ENCODE measurements around the gene CNOT4. TPM values are rescaled to one million over a fixed set of nuclear protein-coding genes. Genes with fewer than 3 reads are reported as not detected.

Gene CNOT4
- total and polyA plus RNA-seq, 2 of the 13 experiments (the other 11 are each of a cell fraction or from before 2014, with no cell fraction given), result 7.4 to 8.4 TPM

DNA sequence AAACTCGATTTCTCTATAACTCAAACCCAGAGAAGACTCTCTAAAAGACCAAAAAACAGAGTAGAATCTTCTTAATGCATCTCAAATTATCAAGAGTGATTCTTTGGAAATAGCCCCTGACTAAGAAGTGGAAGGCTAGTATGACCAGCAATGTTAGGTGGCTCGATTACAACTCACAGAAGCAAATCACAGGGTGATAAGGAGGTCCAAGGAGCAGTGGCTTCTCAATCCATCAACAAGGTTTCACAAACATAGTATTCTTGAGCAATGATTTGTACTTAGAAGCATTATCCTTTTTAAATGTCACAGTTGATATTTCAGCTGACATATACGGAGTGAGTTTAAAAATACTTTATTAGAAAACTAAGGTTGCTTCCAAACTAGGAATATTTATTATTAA lies 127.7 kb downstream of the CNOT4 start:
- in situ Hi-C loops (cut with HindIII; ENCODE audit: extremely low pct_ligation_motif_present, low pct_unique_long_range_greater_than_20kb) (no loop called here), intact Hi-C loops (cut with micrococcal nuclease; ENCODE audit: unreplicated experiment) (no loop called here)
- no peaks in the 10 kb centered on the region for H3K9me3 ChIP-seq (ENCODE audit: low read length)
- no peaks in the 10 kb centered on the region for H4K20me1 ChIP-seq (ENCODE audit: insufficient read depth, low read length)
- no peak overlapping the region for H3K4me3 ChIP-seq (replicated peaks in 1 of 3; ENCODE audit: insufficient read depth in 1 of 3, low read depth in 2 of 3, low read length in 3 of 3)
- ATAC-seq (no peak), FAIRE-seq (no peak), DNase-seq (ENCODE audit: low spot score) (no peak)
- H2AFZ ChIP-seq (ENCODE audit: low read length), result no peak overlapping the region
- no peak overlapping the region for H3K4me2 ChIP-seq (ENCODE audit: low read depth, low read length)
- H3K27ac ChIP-seq (ENCODE audit: extremely low read length, insufficient read depth, low read length), result no peak overlapping the region
- H3K36me3 ChIP-seq (replicated peaks in 1 of 2; ENCODE audit: control insufficient read depth in 1 of 2, insufficient read depth in 2 of 2, low read length in 2 of 2), result peaks cover 0 to 4% of the 10 kb centered on the region in 2 experiments; a peak in 3 of 5 replicates
- BruUV-seq (replicated peaks), result no TSS peak
- H3K4me1 ChIP-seq (ENCODE audit: insufficient read depth, low read length), result no peaks in the 10 kb centered on the region
- no peak for TF ChIP-seq NFE2 (CRISPR knock-in tag; IDR thresholded peaks at IDR 0.05)
- no peak for TF ChIP-seq SALL2 (CRISPR knock-in tag; IDR thresholded peaks at IDR 0.05)
- no peak for TF ChIP-seq NRL (CRISPR knock-in tag; IDR thresholded peaks at IDR 0.05; ENCODE audit: borderline replicate concordance)
- TF ChIP-seq THYN1 (CRISPR knock-in tag; IDR thresholded peaks at IDR 0.05; ENCODE audit: borderline replicate concordance, low read depth), result no peak
- H3K27me3 ChIP-seq (ENCODE audit: control insufficient read depth in 1 of 2, insufficient read depth in 2 of 2, low read length in 2 of 2), result no peaks in the 10 kb centered on the region
- WGBS (ENCODE audit: low lambda C conversion rate), result 85% methylated on average over 3 of the region's 3 CpGs
- H3K79me2 ChIP-seq (ENCODE audit: insufficient read depth, low read length), result no peaks in the 10 kb centered on the region
- ChIA-PET POLR2A (no interaction called here), CTCF (ENCODE audit: low intra/inter-chr PET ratio, low total read pairs) (no interaction called here)
- H3K9ac ChIP-seq (ENCODE audit: insufficient read depth, low read depth, low read length), result no peak overlapping the region

DNA sequence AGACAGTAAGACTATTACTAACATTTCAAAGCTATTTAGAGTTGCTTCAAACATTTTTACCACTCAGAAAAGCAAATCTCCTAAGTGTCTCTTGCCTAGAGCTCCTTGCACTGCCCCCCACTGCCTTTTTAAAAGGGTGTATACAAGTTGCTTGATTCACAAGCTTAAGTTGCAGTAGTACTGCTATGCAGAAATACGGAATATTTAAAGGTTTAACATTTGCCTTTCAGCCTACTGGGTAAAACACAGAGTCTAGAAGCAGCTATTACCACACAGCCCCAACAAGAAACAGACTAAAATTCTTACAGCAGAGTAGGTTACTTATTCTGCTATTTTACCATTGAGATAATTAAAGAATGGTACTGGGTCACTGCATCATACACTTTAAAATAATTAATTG lies 128.5 kb downstream of the CNOT4 start:
- 94% methylated on average over 1 of the region's 1 CpG for WGBS (ENCODE audit: low lambda C conversion rate)
- POLR2A ChIA-PET, result no interaction called here
- no peak overlapping the region for H3K27ac ChIP-seq (ENCODE audit: extremely low read length, insufficient read depth, low read length)
- H2AFZ ChIP-seq (ENCODE audit: low read length), result no peak overlapping the region
- no peaks in the 10 kb centered on the region for H3K4me1 ChIP-seq (ENCODE audit: insufficient read depth, low read length)
- H3K9me3 ChIP-seq (ENCODE audit: low read length), result no peaks in the 10 kb centered on the region
- no peak overlapping the region for H3K4me2 ChIP-seq (ENCODE audit: low read depth, low read length)
- no peaks in the 10 kb centered on the region for H3K27me3 ChIP-seq (ENCODE audit: control insufficient read depth in 1 of 2, insufficient read depth in 2 of 2, low read length in 2 of 2)
- no peak for FAIRE-seq
- no peak overlapping the region for H3K9ac ChIP-seq (ENCODE audit: insufficient read depth, low read depth, low read length)
- H3K36me3 ChIP-seq (replicated peaks in 1 of 2; ENCODE audit: control insufficient read depth in 1 of 2, insufficient read depth in 2 of 2, low read length in 2 of 2), result no peaks in the 10 kb centered on the region; a peak in 2 of 5 replicates
- CTCF ChIA-PET (ENCODE audit: low intra/inter-chr PET ratio, low total read pairs), result no interaction called here
- intact Hi-C loops (cut with micrococcal nuclease; ENCODE audit: unreplicated experiment) (no loop called here), in situ Hi-C loops (cut with HindIII; ENCODE audit: extremely low pct_ligation_motif_present, low pct_unique_long_range_greater_than_20kb) (no loop called here)
- no peaks in the 10 kb centered on the region for H3K79me2 ChIP-seq (ENCODE audit: insufficient read depth, low read length)
- DNase-seq (ENCODE audit: low spot score), result no peak
- no peaks in the 10 kb centered on the region for H4K20me1 ChIP-seq (ENCODE audit: insufficient read depth, low read length)
- no peak overlapping the region for H3K4me3 ChIP-seq (replicated peaks in 1 of 3; ENCODE audit: insufficient read depth in 1 of 3, low read depth in 2 of 3, low read length in 3 of 3)
- BruUV-seq (replicated peaks), result no TSS peak
- no peak for ATAC-seq
- TF ChIP-seq MAFF (IDR thresholded peaks at IDR 0.05; ENCODE audit: low read depth, low read length) (no peak), TARDBP (CRISPR knock-in tag; IDR thresholded peaks at IDR 0.05) (no peak), MXI1 (IDR thresholded peaks at IDR 0.05; ENCODE audit: borderline replicate concordance, low read depth, low read length) (no peak), NPAS2 (CRISPR knock-in tag; IDR thresholded peaks at IDR 0.05; ENCODE audit: borderline replicate concordance) (no peak), TBX3 (IDR thresholded peaks at IDR 0.05; ENCODE audit: borderline replicate concordance) (no peak), NFATC3 (CRISPR knock-in tag; IDR thresholded peaks at IDR 0.05) (no peak), ZNF510 (CRISPR knock-in tag; IDR thresholded peaks at IDR 0.05; ENCODE audit: low read depth) (no peak)
- TF ChIP-seq, protein P1, sequence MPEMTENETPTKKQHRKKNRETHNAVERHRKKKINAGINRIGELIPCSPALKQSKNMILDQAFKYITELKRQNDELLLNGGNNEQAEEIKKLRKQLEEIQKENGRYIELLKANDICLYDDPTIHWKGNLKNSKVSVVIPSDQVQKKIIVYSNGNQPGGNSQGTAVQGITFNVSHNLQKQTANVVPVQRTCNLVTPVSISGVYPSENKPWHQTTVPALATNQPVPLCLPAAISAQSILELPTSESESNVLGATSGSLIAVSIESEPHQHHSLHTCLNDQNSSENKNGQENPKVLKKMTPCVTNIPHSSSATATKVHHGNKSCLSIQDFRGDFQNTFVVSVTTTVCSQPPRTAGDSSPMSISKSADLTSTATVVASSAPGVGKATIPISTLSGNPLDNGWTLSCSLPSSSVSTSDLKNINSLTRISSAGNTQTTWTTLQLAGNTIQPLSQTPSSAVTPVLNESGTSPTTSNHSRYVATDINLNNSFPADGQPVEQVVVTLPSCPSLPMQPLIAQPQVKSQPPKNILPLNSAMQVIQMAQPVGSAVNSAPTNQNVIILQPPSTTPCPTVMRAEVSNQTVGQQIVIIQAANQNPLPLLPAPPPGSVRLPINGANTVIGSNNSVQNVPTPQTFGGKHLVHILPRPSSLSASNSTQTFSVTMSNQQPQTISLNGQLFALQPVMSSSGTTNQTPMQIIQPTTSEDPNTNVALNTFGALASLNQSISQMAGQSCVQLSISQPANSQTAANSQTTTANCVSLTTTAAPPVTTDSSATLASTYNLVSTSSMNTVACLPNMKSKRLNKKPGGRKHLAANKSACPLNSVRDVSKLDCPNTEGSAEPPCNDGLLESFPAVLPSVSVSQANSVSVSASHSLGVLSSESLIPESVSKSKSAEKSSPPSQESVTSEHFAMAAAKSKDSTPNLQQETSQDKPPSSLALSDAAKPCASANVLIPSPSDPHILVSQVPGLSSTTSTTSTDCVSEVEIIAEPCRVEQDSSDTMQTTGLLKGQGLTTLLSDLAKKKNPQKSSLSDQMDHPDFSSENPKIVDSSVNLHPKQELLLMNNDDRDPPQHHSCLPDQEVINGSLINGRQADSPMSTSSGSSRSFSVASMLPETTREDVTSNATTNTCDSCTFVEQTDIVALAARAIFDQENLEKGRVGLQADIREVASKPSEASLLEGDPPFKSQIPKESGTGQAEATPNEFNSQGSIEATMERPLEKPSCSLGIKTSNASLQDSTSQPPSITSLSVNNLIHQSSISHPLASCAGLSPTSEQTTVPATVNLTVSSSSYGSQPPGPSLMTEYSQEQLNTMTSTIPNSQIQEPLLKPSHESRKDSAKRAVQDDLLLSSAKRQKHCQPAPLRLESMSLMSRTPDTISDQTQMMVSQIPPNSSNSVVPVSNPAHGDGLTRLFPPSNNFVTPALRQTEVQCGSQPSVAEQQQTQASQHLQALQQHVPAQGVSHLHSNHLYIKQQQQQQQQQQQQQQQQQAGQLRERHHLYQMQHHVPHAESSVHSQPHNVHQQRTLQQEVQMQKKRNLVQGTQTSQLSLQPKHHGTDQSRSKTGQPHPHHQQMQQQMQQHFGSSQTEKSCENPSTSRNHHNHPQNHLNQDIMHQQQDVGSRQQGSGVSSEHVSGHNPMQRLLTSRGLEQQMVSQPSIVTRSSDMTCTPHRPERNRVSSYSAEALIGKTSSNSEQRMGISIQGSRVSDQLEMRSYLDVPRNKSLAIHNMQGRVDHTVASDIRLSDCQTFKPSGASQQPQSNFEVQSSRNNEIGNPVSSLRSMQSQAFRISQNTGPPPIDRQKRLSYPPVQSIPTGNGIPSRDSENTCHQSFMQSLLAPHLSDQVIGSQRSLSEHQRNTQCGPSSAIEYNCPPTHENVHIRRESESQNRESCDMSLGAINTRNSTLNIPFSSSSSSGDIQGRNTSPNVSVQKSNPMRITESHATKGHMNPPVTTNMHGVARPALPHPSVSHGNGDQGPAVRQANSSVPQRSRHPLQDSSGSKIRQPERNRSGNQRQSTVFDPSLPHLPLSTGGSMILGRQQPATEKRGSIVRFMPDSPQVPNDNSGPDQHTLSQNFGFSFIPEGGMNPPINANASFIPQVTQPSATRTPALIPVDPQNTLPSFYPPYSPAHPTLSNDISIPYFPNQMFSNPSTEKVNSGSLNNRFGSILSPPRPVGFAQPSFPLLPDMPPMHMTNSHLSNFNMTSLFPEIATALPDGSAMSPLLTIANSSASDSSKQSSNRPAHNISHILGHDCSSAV (CRISPR knock-in tag; IDR thresholded peaks at IDR 0.05; ENCODE audit: borderline replicate concordance), result no peak

Measured in HepG2 (cell line).